Stimulated activated CD8-positive, alpha-beta memory T cell treated with anti-CD3 and anti-CD28 coated beads, Interleukin-2, amount 100 ng/mL, for 1 hour (primary cell): ENCODE data around the gene DPH3.

ENCODE experiments used
- DNase-seq, 2 donors: peaks; one replicate each; pipeline ENCODE4 v3.0.0-alpha.2; 2020; ENCODE audit warnings: low read depth in 2 of 2

DPH3 gene

DNA sequence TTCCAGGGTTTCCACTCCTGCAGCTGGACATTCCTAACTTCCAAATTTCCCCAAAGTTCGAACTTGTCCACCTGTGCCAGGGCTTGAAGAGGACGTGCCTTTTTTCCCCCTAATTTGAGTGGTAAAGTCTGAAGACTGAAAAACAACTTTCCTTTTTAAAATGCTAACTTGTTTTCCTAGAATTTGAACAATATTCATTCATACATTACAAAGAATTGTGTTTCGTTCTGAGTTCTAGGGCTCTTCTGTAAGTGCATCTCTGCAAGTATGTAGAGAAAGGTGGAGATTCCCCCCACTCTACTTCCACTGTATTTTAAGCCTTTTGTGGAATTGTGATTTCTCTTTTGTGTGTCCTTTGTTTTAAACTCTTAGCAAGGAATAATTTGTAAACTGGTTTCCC lies 9.4 kb downstream of the DPH3 start:
- no peak for DNase-seq

DNA sequence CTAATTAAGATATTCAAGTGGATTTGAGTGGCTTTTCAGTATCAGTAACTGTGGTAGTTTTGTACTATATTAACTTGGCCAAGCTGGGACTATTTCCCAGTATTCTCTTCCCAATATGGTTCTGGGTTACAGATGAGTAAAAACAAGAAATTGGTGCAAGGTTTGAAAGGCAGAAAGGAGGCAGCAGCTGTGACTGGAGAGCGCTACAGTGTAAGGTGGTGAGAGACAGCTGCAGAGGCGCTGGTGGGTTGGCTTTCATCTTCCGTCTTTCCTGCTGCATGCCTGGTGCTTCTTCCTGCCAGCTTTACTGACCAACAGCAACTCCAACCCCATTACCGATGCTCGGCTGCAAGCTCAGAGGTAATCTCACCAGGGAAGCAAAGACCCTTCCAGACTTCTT lies 9.8 kb downstream of the DPH3 start:
- DNase-seq = no peak

DNA sequence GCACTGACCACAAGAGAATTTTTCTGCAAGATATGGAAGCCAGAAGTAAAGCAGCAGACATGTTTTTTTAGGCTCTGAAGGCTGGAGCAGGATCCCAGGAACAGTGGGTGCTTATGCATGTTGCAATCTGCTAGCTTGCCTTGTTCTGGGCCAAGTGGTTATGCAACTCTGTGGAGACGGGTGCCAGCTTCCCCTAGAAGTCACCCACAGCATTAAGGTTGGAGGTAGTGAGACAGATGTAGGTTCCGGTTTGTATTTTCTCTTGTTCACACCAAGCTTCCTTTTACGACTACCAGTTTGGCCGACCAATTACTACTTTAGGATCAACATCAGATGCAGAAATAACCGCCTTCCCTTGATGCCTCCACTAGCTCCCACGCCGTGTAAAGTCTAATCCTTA lies 11.1 kb downstream of the DPH3 start:
- no peak for DNase-seq

DNA sequence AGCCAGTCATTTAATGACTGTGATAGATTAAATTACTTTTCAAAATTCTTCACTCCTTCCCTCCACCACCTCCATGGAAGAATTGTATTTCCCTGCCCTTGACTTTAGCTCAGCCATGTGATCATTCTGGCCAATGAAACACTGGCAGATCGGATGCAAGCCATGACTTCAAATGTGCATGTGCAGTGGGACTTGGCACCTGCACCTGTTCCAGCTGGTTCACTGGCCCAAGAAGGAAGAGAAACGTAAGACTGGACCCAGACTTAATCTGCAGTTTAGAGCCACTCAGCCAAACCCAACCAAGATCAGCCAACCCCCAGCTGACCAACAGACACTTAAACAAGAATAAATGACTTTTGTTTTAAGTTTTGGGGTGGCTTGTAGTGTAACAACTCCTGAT lies 11.8 kb downstream of the DPH3 start:
- DNase-seq = no peak

DNA sequence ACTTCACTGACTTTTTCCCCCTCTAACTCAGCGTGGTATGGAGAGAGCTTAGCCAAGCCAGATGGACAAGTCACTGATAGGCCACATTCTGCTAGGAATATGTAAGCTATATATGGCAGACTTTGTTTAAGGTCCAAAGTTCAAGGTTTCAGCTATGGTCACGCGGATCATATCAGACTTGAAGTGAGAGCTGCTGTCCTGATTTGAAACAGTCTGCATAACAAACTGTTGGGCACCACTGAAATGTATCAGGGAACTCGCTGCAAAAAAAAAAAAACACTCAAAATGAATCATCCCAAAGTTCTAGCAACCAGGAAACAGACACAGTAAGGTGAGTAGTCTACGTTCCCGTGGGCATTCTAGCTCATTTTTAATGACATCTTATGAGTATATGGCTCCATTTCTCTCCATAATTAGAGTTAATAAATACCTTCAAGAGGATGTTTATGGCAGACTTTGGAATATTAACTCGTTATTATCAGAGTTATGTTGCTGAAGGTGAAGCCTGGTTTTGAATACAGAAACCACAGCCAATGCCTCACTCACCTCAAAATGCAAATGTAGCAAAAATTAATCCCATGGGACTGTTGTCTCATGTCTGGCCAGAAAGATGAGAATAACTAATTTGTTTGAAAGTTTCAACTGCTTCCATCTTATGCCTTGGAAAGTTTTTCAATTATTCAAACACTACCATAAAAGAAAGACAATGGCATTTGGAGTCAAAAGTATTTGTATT lies 12.3 kb downstream of the DPH3 start:
- no peak for DNase-seq

DNA sequence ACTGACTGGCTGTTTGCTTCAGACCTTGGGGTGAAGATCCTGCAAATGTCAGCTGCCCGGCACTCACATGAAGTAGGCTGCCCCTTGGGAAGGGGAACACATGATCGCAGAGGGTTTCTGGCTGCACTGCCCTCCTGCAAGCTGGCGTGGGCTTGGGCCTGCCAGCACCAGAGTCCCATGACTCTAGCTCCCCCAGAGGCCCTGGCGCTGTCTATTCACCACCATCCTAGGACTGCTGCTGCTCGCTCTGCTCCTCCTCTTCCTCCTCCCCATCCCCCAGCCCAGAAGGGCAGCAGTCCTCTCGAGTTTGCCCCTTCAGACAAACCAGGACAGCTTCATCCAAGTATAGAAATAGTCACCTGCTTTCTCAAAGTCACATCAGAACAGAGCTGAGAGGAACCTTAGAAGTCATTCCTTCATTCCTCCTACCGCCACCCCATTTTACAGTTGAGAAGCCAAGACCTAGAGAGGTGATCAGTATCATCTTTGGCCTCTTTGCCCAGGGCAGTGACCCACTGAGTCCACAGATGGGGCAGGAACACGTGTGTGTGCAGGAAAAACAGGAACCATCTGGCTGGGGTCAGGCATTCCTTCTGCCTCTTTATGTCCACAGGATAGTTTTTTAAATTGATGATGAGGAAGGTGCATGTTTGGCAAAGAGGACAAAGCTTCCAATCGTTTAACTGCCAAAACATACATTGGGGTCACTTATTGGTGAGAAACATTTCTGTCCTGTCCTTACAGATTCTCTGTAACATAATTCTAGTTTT lies 13.2 kb downstream of the DPH3 start:
- DNase-seq = no peak

DNA sequence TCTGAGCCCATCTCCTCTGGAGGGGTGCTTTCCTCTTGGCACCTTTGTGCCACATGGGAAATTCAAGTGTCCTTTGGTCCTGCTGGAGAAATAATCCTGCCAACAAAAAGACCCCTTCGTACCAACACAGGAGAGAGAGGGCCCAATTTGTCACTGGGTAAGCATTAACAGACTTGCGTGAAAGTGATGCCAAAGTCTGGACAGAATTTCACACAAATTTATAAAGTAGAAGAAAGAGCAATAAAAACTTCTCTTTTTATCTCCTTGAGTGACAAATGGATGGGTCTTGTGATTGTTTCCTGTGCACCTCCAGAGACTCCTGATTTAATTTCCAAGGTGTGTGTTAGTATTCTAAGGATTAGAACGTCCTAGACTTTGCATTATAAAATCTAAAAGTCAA lies 14.9 kb downstream of the DPH3 start:
- DNase-seq = no peak

DNA sequence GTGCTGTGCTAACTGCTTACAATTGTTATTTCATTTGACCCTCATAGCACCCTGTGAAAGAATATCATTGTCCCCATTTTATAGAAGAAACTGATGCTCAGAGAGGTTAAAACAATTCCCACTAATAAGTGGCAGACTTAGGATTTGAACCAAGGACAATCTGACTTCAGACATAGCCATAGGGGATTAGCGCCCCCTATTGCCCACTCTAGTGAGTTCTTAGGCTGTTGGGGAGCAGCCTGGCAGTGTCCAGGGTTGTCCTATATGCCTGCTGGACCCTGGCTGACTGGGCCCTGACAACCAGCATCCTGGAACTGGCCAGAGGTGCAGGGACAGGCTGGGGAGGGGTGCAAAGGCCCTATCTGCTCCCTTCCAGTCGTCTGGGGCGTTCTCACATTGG lies 15.4 kb downstream of the DPH3 start:
- no peak for DNase-seq

DNA sequence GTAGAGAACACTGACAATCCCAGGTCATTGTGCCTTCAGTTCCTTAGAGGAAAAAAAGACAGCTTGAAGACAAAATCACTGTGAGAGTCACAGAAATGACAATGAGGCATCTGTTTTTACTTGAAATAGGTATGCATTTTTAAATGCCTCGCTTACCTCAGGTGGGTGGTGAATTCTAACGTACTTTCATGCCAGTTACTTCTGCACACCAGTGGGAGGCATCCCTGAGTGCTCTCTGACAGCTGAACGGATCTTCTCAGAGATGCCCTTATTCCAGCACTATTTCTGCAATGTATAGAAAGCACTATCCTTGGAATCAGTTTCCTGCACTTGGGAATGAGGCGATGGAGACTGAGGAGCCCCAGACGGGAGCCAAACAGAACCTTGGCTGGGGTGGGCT lies 16.2 kb downstream of the DPH3 start:
- DNase-seq = no peak

DNA sequence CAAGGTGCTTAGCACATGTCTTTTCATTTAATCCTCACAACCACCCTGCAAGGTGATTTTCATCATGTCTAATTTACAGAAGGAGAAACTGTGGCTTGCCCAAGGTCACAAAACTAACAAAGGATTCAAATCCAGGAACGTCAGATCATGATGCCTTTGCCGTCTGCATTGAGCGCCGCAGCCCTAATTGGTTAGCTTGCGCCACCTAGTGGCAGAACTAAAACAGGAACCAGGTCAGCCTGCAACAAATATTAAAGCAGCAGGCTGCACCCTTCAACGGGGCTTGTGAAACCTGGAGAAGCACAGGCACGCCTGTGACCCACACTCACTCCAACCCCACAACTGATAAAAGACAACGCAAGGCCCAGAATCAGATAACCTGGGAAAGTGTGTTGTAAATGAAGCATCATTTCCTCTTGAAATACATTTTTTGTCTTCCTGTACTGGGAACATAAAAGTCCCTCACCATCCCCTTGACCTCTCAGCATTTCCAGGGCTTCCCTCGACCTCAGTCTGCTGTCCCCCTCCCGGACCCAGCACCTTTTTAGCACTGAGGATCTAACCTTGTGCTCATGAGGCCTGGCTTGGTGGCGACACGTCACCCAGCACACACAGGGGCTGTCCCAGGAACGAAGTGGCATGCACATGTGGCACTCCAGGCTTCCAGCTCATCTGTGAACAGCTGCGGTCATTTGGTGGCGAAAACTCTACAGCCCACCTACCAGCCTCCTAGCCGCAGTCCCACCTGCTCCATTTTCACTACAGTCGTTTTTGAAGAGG lies 17.3 kb downstream of the DPH3 start:
- peak; percentile 46 to 61 for DNase-seq

DNA sequence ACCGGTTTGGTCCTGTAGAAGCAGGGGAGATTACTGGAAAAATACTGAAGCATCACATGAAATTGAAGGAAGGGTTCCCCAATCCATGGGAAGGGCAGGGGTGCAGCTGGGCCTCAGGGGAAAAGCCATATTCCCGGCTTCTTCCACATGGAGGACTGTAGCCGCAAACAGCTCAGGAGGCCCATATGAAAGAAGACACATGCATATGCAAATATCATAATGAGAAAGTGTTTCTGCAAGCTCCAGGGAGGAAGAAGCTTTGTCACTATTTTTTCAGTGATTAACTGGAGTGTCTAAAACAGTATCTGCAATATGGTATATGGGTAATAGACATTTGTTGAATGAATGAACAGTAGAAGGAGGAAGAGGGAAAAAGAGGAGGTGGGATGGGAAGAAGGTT lies 19.1 kb downstream of the DPH3 start:
- no peak for DNase-seq

DNA sequence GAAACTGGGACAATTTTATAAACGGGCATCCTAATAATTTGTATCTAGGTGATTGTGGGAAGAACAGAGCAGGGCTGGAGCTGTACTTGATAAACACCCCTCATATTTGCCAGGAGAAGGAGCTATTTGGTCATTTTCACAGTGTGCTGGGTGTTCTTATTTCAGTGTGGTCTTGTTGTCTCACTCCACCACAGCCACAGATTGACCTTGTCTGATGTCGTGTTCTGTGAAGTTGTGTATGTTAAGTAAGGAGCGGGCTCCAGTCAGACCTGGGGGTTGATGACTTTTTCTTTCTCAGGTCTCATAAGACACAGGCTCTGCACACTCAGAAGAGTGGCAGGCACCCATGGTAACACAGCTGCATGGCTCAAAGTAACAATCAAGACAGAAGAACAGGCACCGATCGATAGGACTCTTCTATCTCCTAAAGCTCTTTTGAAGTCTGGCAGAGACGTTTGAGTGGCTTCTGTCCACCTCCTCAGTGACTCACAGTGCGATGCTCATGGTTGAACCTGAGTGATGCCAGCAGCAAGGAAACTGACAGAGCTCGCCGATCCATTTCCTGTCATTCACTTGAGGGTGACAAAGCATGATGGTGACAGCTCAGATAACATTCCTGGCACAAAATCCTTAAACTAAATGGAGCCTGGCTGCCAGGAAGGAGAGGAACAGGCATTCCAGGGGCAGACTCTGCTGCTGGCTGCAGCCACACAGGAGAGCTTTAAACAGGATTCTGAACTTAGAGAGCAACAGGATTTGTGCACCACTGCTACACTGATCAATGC lies 20.8 kb downstream of the DPH3 start:
- DNase-seq = no peak

DNA sequence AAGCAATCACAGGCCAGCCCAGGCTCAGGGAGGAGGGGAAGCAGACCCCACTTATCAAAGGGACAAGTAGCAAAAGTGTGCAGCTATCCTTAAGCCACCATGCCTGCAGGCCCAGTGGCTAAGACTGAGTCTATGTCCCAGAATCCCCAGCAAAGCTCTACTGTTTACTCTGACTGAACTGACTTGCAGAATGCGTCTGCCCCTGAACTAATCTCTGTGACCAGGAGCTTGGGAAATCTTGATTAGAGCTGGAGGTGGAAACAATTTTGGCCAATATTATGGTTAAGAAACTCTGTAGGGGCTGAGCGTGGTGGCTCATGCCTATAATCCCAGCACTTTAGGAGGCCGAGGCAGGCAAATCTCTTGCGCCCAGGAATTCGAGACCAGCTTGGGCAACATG lies 22.6 kb downstream of the DPH3 start:
- no peak for DNase-seq

DNA sequence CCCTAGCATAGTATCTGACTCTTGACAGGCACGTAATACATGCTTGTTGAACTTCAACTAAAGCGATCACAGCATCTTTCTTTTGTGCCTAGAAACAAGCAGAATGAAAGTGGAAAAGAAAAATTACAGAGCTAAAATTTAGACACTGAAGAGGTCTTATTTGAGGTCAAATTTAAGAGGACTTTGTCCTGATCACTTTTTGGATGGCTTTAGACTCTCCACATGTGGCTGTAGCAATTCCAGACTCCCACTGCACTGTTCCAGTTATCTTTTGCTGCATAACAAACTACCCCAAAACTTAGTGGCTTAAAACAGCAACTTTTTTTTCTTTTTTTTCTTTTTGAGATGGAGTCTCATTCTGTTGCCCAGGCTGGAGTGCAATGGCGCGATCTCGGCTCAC lies 23.5 kb downstream of the DPH3 start:
- no peak for DNase-seq

DNA sequence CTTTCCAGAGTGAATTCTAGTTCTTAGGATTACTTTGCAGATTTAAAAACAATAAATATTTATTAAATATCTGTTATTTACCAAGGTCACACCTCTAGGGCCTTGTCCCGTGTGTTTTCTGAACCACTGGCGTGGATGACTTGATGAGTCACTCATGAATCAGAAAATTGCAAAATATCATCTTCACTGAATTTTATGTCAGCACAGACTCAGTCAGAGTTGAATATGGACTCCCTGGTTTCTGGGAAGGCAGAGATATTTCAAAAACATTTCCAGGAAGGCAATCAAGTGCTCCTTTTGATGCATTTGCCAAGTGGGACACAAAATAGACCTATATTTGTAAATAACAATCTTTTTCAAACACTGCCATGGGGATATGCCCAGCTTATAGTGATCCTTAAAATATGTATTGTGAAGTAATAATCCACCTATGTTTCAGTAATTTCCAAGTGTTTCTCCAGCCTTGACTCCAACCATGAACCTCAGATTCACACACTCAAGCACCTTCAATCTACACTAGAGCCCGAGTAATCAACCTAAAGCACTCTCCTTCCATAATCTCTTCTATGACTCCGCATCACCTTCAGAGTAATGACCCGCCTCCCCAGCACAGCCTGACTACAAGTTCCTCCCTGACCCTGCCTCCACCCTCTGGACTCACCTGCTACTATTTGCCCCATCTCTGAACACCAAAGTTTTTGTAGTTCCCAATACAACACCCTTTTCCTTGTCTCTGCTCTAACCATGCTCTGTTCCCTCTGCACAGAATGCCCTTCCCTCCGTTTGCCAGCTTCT lies 24.3 kb downstream of the DPH3 start:
- no peak for DNase-seq

DNA sequence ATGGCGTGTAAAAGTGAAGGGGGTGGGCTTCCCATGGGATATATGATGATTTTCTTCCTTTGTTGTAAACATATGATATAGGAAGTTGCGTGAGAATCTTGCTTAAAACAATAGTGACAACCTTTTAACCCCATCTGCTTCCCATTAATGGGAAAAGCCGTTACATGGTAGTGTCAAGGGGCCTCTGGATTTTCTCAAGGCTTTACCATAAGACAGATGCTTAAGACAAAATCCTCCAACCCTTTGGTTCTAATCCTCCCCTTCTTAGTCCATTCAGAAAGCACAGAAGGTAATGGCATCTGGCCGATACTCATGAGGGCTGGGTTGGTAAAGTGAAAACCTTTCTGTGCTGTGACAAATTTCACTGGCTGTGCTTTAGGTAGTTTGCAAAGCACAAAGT lies 25.0 kb downstream of the DPH3 start:
- DNase-seq = no peak

DNA sequence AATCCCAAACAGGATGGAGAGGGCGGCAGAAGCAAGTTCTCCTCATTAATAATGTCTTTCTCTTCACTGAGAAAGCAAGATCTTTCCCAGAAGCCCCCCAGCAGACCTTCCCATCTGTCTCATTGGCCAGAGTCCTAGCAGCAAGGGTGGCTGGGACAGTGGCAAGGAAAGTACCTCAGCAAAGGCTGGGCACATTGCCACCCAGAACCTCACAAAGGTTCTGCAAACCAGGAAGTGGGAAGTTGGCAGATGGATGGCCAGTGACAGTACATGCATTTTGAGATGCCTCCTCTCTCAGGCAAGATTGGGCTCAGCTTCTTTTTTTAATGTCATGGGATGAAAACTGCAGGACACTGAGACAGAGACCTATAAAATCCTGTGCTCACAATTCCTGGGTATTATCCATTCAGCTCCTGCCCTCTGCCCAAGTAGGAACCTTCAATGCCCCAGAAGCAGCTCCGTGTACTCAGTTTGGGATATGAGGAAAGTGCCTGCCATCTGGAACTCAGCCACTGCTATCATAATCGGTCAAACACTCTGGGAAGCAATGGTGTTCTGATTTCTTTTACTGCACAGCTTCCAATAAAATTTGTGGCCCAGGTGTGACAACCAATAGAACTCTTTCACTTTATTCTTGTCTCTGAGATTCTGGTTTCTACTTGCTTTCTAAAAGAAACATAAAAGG lies 25.5 kb downstream of the DPH3 start:
- DNase-seq = no peak

DNA sequence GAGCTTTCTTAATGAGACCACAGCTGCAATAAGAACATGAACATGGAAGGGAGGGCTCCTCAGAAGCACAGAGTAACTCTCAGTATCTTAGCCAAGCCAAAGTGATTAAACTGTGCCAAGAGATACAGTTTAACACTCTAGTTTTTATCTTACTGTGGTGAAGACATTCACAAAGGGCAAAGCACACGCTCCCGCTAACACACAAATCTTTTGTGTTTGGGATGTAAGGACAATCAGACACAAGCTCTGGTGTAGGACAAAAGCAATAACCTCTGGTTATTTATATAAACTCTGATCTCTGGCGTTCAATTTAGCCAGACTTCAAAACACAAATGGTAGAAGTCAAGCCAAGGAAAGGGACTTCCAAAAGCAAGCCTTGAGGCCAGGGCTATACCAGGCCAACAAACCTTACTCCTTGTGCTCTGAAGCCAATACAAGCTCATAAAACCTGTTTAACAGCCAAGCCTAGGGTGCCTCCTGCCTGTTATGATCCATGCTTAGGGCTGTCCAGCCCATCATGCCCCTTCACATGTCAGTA lies 27.8 kb downstream of the DPH3 start:
- no peak for DNase-seq

DNA sequence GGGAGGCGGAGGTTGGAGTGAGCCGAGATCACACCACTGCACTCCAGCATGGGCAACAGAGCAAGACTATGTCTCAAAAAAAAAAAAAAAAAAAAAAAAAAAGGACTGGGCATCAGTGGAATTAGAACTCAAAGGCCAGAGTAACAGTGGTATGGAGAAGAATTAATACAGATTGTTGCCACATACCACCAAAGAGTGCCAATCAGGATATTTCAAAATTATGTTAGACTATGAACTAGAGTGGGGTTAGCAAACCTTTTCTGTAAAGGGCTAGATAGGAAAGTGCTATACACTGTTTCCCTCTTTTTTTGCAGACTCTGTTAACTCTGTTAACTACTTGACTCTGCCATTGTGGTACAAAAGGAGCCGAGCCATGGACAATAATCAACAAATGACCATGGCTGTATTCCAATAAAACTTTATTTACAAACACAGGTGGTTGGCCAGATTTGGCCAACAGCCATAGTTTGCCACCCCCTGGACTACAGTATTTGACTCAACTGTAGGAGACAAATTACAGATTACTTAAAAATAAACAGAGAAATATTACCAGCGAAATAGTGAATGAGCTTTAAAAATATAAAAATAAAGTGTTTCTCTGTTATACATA lies 28.6 kb downstream of the DPH3 start:
- DNase-seq = no peak

DNA sequence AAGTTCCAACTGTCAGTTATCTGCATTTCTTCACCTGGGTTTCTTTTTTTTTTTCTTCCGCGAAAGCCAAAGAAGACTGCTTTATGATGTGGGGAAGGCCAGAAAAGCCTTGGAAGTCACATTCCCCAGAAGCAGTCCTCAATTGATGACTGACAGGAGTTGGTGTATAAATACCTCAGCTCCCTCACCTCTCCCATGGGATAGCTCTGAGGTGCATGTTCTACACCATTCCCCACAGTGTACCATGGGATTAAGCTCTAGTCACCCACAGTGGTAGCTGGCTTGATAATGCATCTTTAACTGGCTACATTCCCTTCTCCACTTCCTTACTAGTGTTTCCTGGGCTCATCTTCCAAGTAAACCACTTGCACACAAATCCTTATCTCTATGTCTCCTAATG lies 30.5 kb downstream of the DPH3 start:
- no peak for DNase-seq
